Kidney epithelial cell (primary cell): Measurements from ENCODE around the gene EHD3. TPM values are rescaled to one million over a fixed set of nuclear protein-coding genes. Genes with fewer than 3 reads are reported as not detected.

Experiments
- DNase-seq: peaks from one replicate; pipeline ENCODE4 v3.0.0-alpha.2; 2010; ENCODE audit warnings: low read depth
- H3K27me3 ChIP-seq: 2 replicates; pipeline ENCODE4 v1.6.0; 2011; ENCODE audit warnings: low read length; ENCODE audit not compliant: control insufficient read depth, insufficient read depth
- H3K36me3 ChIP-seq: 2 replicates; pipeline ENCODE4 v1.5.1; 2011; ENCODE audit warnings: low read length; ENCODE audit not compliant: control insufficient read depth, insufficient read depth
- H3K4me3 ChIP-seq: 2 replicates; pipeline ENCODE4 v1.5.1; 2011; ENCODE audit warnings: low read depth, mild to moderate bottlenecking, control low read depth, low read length
- total RNA-seq: library from RNA; depleted of rRNA; stranded (reverse); fragments of >200 nt; gene quantifications from 2 replicates; pipeline ENCODE4 v1.2.3, GENCODE V29; 2015
- TF ChIP-seq, protein P1 (sequence below): IDR thresholded peaks from 2 replicates; pipeline ENCODE4 v1.5.1; 2011; ENCODE audit warnings: mild to moderate bottlenecking, moderate library complexity, low read length, control low read depth, inconsistent platforms; ENCODE audit not compliant: insufficient read depth, poor library complexity, severe bottlenecking

The EHD3 gene
- total RNA-seq, 1 donor from 2014 or later, result 11.4 TPM

DNA sequence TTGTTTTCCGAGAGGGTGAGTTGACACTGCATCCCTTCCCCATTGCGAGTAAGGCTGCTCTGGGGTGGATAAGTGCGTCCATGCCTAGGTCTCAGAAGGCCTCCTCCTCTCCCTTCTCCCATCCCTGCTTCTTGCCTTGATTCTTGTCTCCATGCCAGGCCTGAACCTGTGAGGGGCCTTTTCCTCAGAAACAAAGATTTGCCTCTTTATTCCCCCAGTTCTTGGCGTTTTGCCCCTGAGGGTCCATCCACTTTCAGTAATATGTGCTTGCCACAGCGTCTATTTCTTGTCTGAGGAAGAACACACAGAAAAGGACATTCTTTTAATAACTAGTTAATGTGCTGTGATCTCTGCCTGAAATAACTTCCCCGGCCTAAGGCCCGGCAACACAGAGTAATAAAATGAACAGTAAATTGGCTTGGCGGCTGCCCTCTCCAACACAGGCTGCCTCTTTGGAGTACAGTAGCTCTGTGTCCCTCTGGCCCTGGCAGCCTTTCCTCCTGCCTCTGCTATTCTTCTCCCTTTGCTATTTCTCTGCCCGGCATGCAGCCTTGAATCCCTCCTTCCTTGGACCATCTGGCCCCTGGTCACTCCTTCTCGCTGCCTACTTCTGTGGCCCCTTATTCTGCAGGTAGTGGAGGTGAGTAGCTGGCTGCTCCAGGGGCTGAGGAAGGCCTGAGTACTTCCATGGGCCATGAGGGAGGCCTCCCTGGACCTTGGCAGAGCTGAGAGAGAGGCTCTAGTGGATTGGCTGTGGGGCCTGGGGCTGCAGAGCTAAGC lies 4.4 kb downstream of the EHD3 start:
- TF ChIP-seq, protein P1, sequence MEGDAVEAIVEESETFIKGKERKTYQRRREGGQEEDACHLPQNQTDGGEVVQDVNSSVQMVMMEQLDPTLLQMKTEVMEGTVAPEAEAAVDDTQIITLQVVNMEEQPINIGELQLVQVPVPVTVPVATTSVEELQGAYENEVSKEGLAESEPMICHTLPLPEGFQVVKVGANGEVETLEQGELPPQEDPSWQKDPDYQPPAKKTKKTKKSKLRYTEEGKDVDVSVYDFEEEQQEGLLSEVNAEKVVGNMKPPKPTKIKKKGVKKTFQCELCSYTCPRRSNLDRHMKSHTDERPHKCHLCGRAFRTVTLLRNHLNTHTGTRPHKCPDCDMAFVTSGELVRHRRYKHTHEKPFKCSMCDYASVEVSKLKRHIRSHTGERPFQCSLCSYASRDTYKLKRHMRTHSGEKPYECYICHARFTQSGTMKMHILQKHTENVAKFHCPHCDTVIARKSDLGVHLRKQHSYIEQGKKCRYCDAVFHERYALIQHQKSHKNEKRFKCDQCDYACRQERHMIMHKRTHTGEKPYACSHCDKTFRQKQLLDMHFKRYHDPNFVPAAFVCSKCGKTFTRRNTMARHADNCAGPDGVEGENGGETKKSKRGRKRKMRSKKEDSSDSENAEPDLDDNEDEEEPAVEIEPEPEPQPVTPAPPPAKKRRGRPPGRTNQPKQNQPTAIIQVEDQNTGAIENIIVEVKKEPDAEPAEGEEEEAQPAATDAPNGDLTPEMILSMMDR, result no peak
- Histone ChIP-seq H3K27me3 (no peaks in the 10 kb centered on the region), H3K36me3 (no peaks in the 10 kb centered on the region), H3K4me3 (no peak overlapping the region)
- DNase-seq, result no peak

- Histone ChIP-seq H3K36me3 (no peaks in the 10 kb centered on the region), H3K27me3 (no peaks in the 10 kb centered on the region), H3K4me3 (no peak overlapping the region)
- no peak for DNase-seq
- TF ChIP-seq, protein P1, result no peak
These were observed 5.1 kb downstream of the EHD3 start for GRCh38 chr2:31238906-31239592.

DNA sequence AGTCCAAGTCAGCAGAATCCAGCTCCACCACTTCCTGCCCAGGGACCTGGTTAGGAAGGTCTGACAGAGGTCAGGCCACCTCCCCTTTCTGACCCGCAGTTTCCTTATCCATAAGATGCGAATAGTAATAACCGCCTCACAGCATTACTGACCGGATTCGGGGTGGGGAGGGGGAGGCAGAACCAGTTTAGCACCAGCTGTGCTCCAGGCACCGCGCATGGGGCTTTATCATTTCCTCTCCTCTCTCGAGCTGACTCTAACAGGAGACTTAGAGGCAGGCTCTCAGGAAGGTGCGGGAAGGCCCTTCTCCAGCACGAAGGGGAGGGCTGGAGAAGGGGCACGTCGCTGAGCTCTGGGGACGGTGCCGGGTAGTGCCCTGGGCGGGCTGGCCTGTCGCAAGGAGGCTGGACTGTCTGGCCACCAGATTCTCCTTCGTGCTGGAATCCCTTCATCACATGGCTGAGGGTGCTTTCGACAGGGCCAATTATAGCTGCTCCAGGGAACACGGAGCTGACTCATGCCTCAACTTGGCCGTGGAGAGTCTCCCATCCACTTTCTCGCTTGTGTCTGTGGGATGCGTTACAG lies 5.7 kb downstream of the EHD3 start:
- TF ChIP-seq, protein P1, result no peak
- H3K27me3 ChIP-seq, result no peaks in the 10 kb centered on the region
- no peak overlapping the region for H3K4me3 ChIP-seq
- no peaks in the 10 kb centered on the region for H3K36me3 ChIP-seq
- DNase-seq, result no peak

DNA sequence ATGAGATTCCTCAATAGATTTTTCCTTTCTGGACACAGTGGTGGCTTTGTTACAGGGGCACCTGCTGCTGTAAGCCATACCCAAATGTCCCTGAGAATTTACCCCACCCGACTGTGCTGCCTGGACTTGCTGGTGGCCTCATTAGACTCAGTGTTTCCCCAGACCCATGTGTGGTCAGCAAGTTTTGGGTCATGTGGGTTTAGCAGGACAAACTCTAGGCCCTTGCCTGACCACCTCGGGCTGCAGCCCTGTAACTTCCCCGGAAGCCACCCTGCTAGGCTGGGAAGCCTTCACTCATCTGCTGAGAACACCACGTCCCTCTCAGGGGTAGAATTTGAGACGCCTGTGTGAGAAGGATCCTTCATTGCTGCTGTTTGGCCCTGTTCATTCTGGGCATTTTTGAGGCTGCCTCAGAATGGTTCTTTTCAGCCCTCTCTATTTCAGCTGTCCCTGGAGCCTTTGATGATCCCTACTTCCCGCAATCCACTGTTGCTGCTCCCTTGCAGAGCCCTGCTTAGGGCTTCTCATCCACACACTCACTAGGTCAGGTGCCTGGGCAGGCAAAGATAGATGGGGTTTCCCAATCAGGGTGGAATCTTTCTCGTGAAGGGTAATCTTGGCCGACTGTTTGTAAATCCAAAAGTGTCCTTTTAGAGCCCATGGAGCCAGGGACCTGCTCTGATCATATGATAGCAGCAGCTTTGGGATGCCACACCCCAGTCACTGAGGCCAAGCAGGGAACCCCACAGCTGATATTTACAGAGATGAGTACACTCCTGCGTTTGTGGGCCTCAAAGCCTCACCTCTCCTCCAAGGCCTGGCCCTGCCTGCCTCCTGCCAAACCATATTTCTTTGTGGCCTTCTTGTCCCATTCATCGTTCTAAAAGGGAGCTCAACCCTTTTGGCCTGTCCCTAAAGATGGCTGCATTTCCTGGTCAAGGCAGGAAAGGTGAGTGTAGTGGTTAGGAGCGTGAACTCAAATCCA lies 6.7 kb downstream of the EHD3 start:
- DNase-seq, result no peak
- Histone ChIP-seq H3K27me3 (no peaks in the 10 kb centered on the region), H3K36me3 (no peaks in the 10 kb centered on the region), H3K4me3 (no peak overlapping the region)
- TF ChIP-seq, protein P1, result no peak

DNA sequence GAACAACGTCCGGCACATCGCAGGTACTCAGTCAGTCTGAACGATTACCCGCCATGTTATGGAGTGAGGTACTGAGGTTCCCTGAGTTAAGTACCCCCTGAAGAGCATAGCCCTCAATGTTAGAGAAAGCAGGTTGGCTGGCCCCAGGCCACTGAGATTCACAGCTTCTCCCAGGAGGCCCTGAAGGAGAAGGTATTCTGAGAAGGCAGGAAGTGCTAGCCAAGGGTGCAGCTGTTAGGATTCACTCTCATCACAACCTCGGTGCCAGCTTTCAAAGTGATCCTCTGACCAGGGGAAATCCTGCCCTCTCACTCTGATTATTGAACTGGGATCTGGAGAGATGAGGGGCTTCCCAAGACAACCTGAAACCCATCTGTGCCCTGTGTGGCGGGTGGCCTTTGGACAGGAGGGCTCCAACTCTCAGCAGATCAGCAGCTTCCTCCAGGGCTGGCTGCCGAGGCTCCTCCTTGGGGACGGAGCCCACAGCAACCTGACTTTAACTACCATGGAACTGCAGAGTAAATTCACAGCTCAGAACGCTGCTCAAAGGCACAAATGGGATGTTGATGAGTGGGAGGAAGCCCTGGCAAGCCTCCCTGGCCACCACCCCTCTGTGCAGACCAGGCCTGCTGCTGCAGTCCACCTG lies 7.8 kb downstream of the EHD3 start:
- no peak overlapping the region for H3K4me3 ChIP-seq
- H3K36me3 ChIP-seq, result no peaks in the 10 kb centered on the region
- TF ChIP-seq, protein P1, result no peak
- no peak for DNase-seq
- no peaks in the 10 kb centered on the region for H3K27me3 ChIP-seq
